GM12878 (cell line): Measurements from ENCODE around the gene SORCS2. TPM values are rescaled to one million over a fixed set of nuclear protein-coding genes. Genes with fewer than 3 reads are reported as not detected.

Experiments used
- ATAC-seq: fragments of 200-7000 bp; cut with Tn5 transposase; 3 replicates; pipeline ENCODE4 v1.9.1; 2020; ENCODE audit warnings: mild to moderate bottlenecking, moderate library complexity
- BruUV-seq: library from RNA; stranded (reverse); fragments of 400-500 nt; replicated peaks from 2 replicates; lab custom pipeline; 2021; lab: Mats Ljungman, UMichigan
- CTCF ChIA-PET: fragments of 300-600 bp; sonication (Branson Sonifier 250); formaldehyde crosslinking; extraction: SDS; loops from one replicate; lab custom pipeline; 2021; ENCODE audit warnings: inconsistent platforms; lab: Yijun Ruan, JAX
- POLR2A ChIA-PET: fragments of 350-600 bp; formaldehyde crosslinking; extraction: SDS; loops from one replicate; lab custom pipeline; 2021; ENCODE audit warnings: inconsistent platforms; lab: Charles Lee
- RAD21 ChIA-PET: fragments of 300-600 bp; sonication (Branson Sonifier 250); formaldehyde crosslinking; loops from one replicate; lab custom pipeline; 2023; ENCODE audit warnings: antibody characterized with exemption; ENCODE audit not compliant: unreplicated experiment; lab: Charles Lee
- SMC1A ChIA-PET: fragments of 300-600 bp; sonication (Branson Sonifier 250); formaldehyde crosslinking; loops from one replicate; lab custom pipeline; 2023; ENCODE audit not compliant: unreplicated experiment, uncharacterized antibody; lab: Charles Lee
- DNase-seq: peaks from one replicate; pipeline ENCODE4 v3.0.0-alpha.2; 2011; ENCODE audit warnings: low read depth, low spot score
- FAIRE-seq: peaks from 3 replicates; lab custom pipeline; 2011; peaks lifted over from hg19 to GRCh38; lab: Jason Lieb, UNC
- H2AFZ ChIP-seq: 2 replicates; pipeline ENCODE4 v1.6.0; 2011; ENCODE audit warnings: low read depth, low read length, control low read depth; ENCODE audit not compliant: control insufficient read depth
- H3K27ac ChIP-seq: 2 replicates; pipeline ENCODE4 v1.5.1; 2011; ENCODE audit warnings: control low read depth; ENCODE audit not compliant: control insufficient read depth, insufficient read depth
- H3K27me3 ChIP-seq, 2 experiments: replicated peaks in 1 of 2; 2 replicates each; pipeline versions ENCODE4 v1.6.0 to v1.6.1; 2011; ENCODE audit warnings: low read length in 1 of 2; ENCODE audit not compliant: control insufficient read depth in 2 of 2, insufficient read depth in 2 of 2
- H3K36me3 ChIP-seq, 2 experiments: 2 replicates each; pipeline ENCODE4 v1.5.1; 2011; ENCODE audit warnings: low read length in 1 of 2; ENCODE audit not compliant: control insufficient read depth in 2 of 2, insufficient read depth in 2 of 2
- H3K4me1 ChIP-seq: 2 replicates; pipeline ENCODE4 v1.6.1; 2011; ENCODE audit warnings: mild to moderate bottlenecking, low read length, moderate library complexity, mixed read lengths; ENCODE audit not compliant: control insufficient read depth, insufficient read depth
- H3K4me2 ChIP-seq: 2 replicates; pipeline ENCODE4 v1.6.0; 2011; ENCODE audit warnings: control low read depth; ENCODE audit not compliant: control insufficient read depth, insufficient read depth
- H3K4me3 ChIP-seq: fragments of 200-600 bp; sonication (generic); 2 replicates; pipeline ENCODE4 v1.5.1; 2016
- H3K79me2 ChIP-seq: 2 replicates; pipeline ENCODE4 v1.6.0; 2011; ENCODE audit warnings: low read length; ENCODE audit not compliant: control insufficient read depth, insufficient read depth
- H3K9ac ChIP-seq: 2 replicates; pipeline ENCODE4 v1.8.0; 2011; ENCODE audit warnings: low read length, control low read depth, mixed read lengths; ENCODE audit not compliant: control insufficient read depth, insufficient read depth
- H3K9me3 ChIP-seq: replicated peaks from 3 replicates; pipeline ENCODE4 v1.5.1; 2011; ENCODE audit warnings: mild to moderate bottlenecking, low read length; ENCODE audit not compliant: control insufficient read depth, insufficient read depth
- H4K20me1 ChIP-seq: 2 replicates; pipeline ENCODE4 v1.6.0; 2011; ENCODE audit not compliant: control insufficient read depth, insufficient read depth
- CBFB ChIP-seq: IDR thresholded peaks from 2 replicates; pipeline ENCODE4 v1.6.1; 2016; ENCODE audit warnings: antibody characterized with exemption, low read depth
- CREM ChIP-seq: IDR thresholded peaks from 2 replicates; pipeline ENCODE4 v1.6.1; 2014; ENCODE audit warnings: antibody characterized with exemption, low read depth
- EED ChIP-seq: sonication (generic); IDR thresholded peaks from 2 replicates; pipeline ENCODE4 v1.6.1; 2016; ENCODE audit warnings: antibody characterized with exemption, low read depth
- JUND ChIP-seq: IDR thresholded peaks from 2 replicates; pipeline ENCODE4 v1.6.1; 2012; ENCODE audit warnings: low read depth, mild to moderate bottlenecking, low read length, improper control_type of control experiment, moderate library complexity
- KAT2A ChIP-seq: conservative IDR thresholded peaks from 2 replicates; pipeline ENCODE4 v1.6.1; 2011; ENCODE audit warnings: low read depth, low read length; ENCODE audit not compliant: control insufficient read depth
- LARP7 ChIP-seq: fragments of 450-650 bp; IDR thresholded peaks from 2 replicates; pipeline ENCODE4 v1.6.1; 2017; ENCODE audit warnings: mild to moderate bottlenecking
- NR2C2 ChIP-seq: IDR thresholded peaks from 2 replicates; pipeline ENCODE4 v1.6.1; 2011; ENCODE audit warnings: borderline replicate concordance, low read depth; ENCODE audit not compliant: control insufficient read depth, insufficient read length
- SMAD5 ChIP-seq: IDR thresholded peaks from 2 replicates; pipeline ENCODE4 v1.6.1; 2016; ENCODE audit warnings: antibody characterized with exemption, low read depth
- SREBF2 ChIP-seq: IDR thresholded peaks from 2 replicates; pipeline ENCODE4 v1.6.1; 2012; ENCODE audit warnings: mild to moderate bottlenecking, low read length
- SRF ChIP-seq, 2 experiments: IDR thresholded peaks; 2 replicates each; pipeline ENCODE4 v1.6.1; 2011; ENCODE audit warnings: low read depth in 2 of 2, low read length in 2 of 2, mild to moderate bottlenecking in 1 of 2, moderate library complexity in 1 of 2
- TCF12 ChIP-seq: IDR thresholded peaks from 2 replicates; pipeline ENCODE4 v1.6.1; 2011; ENCODE audit warnings: low read depth, mild to moderate bottlenecking, low read length
- YY1 ChIP-seq: IDR thresholded peaks from 2 replicates; pipeline ENCODE4 v1.6.1; 2011; ENCODE audit warnings: low read depth, mild to moderate bottlenecking, low read length
- ZNF274 ChIP-seq: IDR thresholded peaks from one replicate; pipeline ENCODE4 v1.8.0; 2011; ENCODE audit not compliant: insufficient read length, insufficient read depth
- ZNF384 ChIP-seq: IDR thresholded peaks from 2 replicates; pipeline ENCODE4 v1.6.1; 2012; ENCODE audit warnings: low read depth, mild to moderate bottlenecking, low read length, improper control_type of control experiment, borderline replicate concordance
- WGBS: methylation state at CpG from one replicate; pipeline ENCODE4 v1.1.6; 2016; ENCODE audit warnings: low lambda C conversion rate; ENCODE audit not compliant: insufficient replicate concordance, insufficient coverage; ENCODE audit errors: missing lambda C conversion rate; 5-methylcytosine and 5-hydroxymethylcytosine counted together
- in situ Hi-C: fragments of 300-500 bp; cut with MboI; formaldehyde crosslinking; loops from 9 replicates; pipeline ENCODE4 v1.14.3; 2018; ENCODE audit warnings: mixed read lengths
- intact Hi-C: fragments of 100-400 bp; cut with micrococcal nuclease; formaldehyde crosslinking; loops from one replicate; pipeline ENCODE4 v1.14.2; 2022; ENCODE audit not compliant: unreplicated experiment
- polyA plus RNA-seq, 11 experiments: library from polyadenylated mRNA; depleted of rRNA in 4 of 11; unstranded in 6 of 11; stranded (reverse) in 5 of 11; fragments of >200 nt; fragmentation: Nextera tagmentation in 4 of 11; fragmentation: Illumina TruSeq in 1 of 11; extraction: Ambion mirVana in 4 of 11; extraction: Trizol in 1 of 11; gene quantifications; 1 replicate in 1 of 11; 2 replicates in 10 of 11; pipeline versions ENCODE4 v1.2.1 to v1.2.3, GENCODE V29; 2011 to 2016; ENCODE audit warnings: inconsistent platforms in 2 of 11, missing spikeins in 2 of 11, low read depth in 1 of 11
- total RNA-seq, 4 experiments: library from RNA; depleted of rRNA in 3 of 4; stranded (reverse); fragments of >200 nt in 3 of 4; fragmentation: Illumina TruSeq in 1 of 4; extraction: Trizol in 1 of 4; gene quantifications; 2 replicates each; pipeline versions ENCODE4 v1.2.1 to v1.2.3, GENCODE V29; 2013 to 2021
- TF ChIP-seq, protein P1 (sequence below): IDR thresholded peaks from 2 replicates; pipeline ENCODE4 v1.6.1; 2012; ENCODE audit warnings: low read depth, low read length, improper control_type of control experiment
- TF ChIP-seq, protein P2 (sequence below): IDR thresholded peaks from 2 replicates; pipeline ENCODE4 v1.6.1; 2011; ENCODE audit warnings: low read depth, low read length, improper control_type of control experiment, borderline replicate concordance

The SORCS2 gene
- total and polyA plus RNA-seq, 10 of the 15 experiments (the other 5 are each of a cell fraction or from before 2014, with no cell fraction given), result 0.01 to 0.15 (median 0.05) TPM; not detected in 5

DNA sequence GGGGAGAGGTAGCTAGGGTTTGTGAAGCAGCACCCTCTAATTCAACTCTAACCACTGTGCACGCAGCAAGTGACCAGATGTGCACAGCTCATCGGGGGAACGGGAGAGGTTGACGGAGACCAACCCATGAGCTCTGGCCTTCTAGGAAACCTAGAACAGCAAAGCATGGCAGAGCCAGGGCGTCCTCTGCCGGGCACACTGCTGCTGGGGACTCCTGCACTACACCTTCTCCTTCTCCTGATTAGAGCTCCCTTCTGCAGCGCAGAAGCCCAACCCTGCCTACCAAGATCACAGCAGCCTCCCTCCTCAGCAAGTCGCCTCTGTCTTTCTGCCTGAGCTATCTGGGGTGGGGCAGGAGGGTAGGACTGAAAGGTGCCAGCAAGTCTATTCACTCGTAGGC, 494.7 kb downstream of the SORCS2 start (continued):
- no peak for TF ChIP-seq JUND

DNA sequence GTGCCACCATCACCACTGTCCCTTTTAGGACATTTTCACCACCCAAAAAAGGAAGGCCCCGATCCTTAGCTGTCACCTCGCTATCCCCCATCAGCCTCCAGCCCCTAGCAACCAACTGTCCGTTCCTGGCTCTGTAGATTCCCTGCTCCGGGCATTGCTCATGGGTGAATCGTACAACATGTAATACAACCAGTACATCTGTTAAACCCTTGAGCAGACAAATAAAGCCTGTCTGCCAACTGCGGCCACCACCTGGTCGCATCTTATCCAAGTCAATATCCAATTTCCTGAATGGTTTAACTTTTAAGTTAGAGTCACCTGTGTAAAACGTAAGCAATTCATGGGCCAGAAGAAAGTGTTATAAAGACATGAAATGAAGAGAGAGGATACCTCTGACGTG, 495.5 kb downstream of the SORCS2 start:
- no TSS peak for BruUV-seq
- ChIA-PET SMC1A (no interaction called here), CTCF (no interaction called here), POLR2A (no interaction called here), RAD21 (no interaction called here)
- no peak for FAIRE-seq
- intact Hi-C loops (no loop called here), in situ Hi-C loops (no loop called here)
- DNase-seq, result no peak
- Histone ChIP-seq H4K20me1 (no peaks in the 10 kb centered on the region), H3K4me1 (no peaks in the 10 kb centered on the region), H3K27me3 (no peaks in the 10 kb centered on the region; a peak in 1 of 4 replicates), H3K9ac (no peak overlapping the region), H3K4me2 (no peak overlapping the region), H3K9me3 (no peaks in the 10 kb centered on the region; the same call in 2 of the 3 replicates), H3K79me2 (no peaks in the 10 kb centered on the region), H2AFZ (no peak overlapping the region), H3K36me3 (no peaks in the 10 kb centered on the region), H3K4me3 (no peak overlapping the region), H3K27ac (no peak overlapping the region)
- 24% methylated on average over 9 of the region's 9 CpGs for WGBS
- ATAC-seq, result no peak
- TF ChIP-seq TCF12, result no peak
- no peak for TF ChIP-seq EED
- no peak for TF ChIP-seq SRF (IDR thresholded peaks at IDR 0.05; ENCODE audit: low read depth in 2 of 2, low read length in 2 of 2)
- no peak for TF ChIP-seq CBFB
- TF ChIP-seq LARP7, result no peak
- no peak for TF ChIP-seq SMAD5
- TF ChIP-seq NR2C2, result no peak
- TF ChIP-seq ZNF274, result no peak
- TF ChIP-seq CREM, result no peak
- TF ChIP-seq, protein P1, sequence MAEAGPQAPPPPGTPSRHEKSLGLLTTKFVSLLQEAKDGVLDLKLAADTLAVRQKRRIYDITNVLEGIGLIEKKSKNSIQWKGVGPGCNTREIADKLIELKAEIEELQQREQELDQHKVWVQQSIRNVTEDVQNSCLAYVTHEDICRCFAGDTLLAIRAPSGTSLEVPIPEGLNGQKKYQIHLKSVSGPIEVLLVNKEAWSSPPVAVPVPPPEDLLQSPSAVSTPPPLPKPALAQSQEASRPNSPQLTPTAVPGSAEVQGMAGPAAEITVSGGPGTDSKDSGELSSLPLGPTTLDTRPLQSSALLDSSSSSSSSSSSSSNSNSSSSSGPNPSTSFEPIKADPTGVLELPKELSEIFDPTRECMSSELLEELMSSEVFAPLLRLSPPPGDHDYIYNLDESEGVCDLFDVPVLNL, result no peak
- no peak for TF ChIP-seq KAT2A
- TF ChIP-seq SREBF2, result no peak
- TF ChIP-seq, protein P2, sequence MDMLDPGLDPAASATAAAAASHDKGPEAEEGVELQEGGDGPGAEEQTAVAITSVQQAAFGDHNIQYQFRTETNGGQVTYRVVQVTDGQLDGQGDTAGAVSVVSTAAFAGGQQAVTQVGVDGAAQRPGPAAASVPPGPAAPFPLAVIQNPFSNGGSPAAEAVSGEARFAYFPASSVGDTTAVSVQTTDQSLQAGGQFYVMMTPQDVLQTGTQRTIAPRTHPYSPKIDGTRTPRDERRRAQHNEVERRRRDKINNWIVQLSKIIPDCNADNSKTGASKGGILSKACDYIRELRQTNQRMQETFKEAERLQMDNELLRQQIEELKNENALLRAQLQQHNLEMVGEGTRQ, result no peak
- TF ChIP-seq ZNF384, result no peak
- TF ChIP-seq YY1, result no peak
